Liver (tissue), 9 donors: Measurements from ENCODE around the gene MRPS23. TPM values are rescaled to one million over a fixed set of nuclear protein-coding genes. Genes with fewer than 3 reads are reported as not detected.

Source experiments
- DNase-seq: peaks from one replicate; pipeline ENCODE4 v3.0.0-alpha.2; 2017; ENCODE audit warnings: low spot score
- H3K27ac ChIP-seq, 2 donors: one replicate each; pipeline ENCODE4 v1.7.0; 2013; ENCODE audit warnings: inconsistent platforms in 2 of 2, low read length in 2 of 2, control low read depth in 1 of 2, low read depth in 1 of 2, mild to moderate bottlenecking in 1 of 2
- H3K27me3 ChIP-seq, 4 donors: one replicate each; pipeline versions ENCODE4 v1.6.1 to v1.7.0; 2013; ENCODE audit warnings: low read length in 3 of 4, inconsistent platforms in 1 of 4, mild to moderate bottlenecking in 1 of 4, moderate library complexity in 1 of 4; ENCODE audit not compliant: control insufficient read depth in 4 of 4, insufficient read depth in 4 of 4
- H3K36me3 ChIP-seq, 4 donors: one replicate each; pipeline versions ENCODE4 v1.6.1 to v1.7.0; 2013; ENCODE audit warnings: low read length in 3 of 4, mild to moderate bottlenecking in 3 of 4, low read depth in 1 of 4, moderate library complexity in 1 of 4; ENCODE audit not compliant: control insufficient read depth in 4 of 4, insufficient read depth in 3 of 4
- H3K4me1 ChIP-seq, 4 donors: one replicate each; pipeline versions ENCODE4 v1.6.1 to v1.7.0; 2013; ENCODE audit warnings: low read length in 3 of 4, mild to moderate bottlenecking in 3 of 4, moderate library complexity in 1 of 4; ENCODE audit not compliant: control insufficient read depth in 4 of 4, insufficient read depth in 4 of 4
- H3K4me3 ChIP-seq, 3 donors: one replicate each; pipeline versions ENCODE4 v1.6.1 to v1.7.0; 2013; ENCODE audit warnings: low read length in 3 of 3, control low read depth in 1 of 3, low read depth in 1 of 3, mild to moderate bottlenecking in 1 of 3
- H3K9ac ChIP-seq, 2 donors: one replicate each; pipeline ENCODE4 v1.7.0; 2013; ENCODE audit warnings: low read length in 2 of 2, mild to moderate bottlenecking in 2 of 2, moderate library complexity in 2 of 2, control low read depth in 1 of 2, low read depth in 1 of 2
- H3K9me3 ChIP-seq, 4 donors: one replicate each; pipeline versions ENCODE4 v1.6.1 to v1.7.0; 2013; ENCODE audit warnings: low read length in 3 of 4; ENCODE audit not compliant: control insufficient read depth in 4 of 4
- ATF3 ChIP-seq: IDR thresholded peaks from 2 replicates; pipeline ENCODE4 v1.6.1; 2016; ENCODE audit warnings: antibody characterized with exemption
- EGR1 ChIP-seq, 2 donors: IDR thresholded peaks; 2 replicates each; pipeline ENCODE4 v1.6.1; 2016 to 2018; ENCODE audit warnings: antibody characterized with exemption in 2 of 2, low read depth in 2 of 2
- FOXA1 ChIP-seq: IDR thresholded peaks from 2 replicates; pipeline ENCODE4 v1.6.1; 2016; ENCODE audit warnings: antibody characterized with exemption
- FOXA2 ChIP-seq: IDR thresholded peaks from 2 replicates; pipeline ENCODE4 v1.6.1; 2016; ENCODE audit warnings: antibody characterized with exemption
- GABPA ChIP-seq, 2 donors: IDR thresholded peaks in 1 of 2; conservative IDR thresholded peaks in 1 of 2; 2 replicates each; pipeline ENCODE4 v1.6.1; 2016; ENCODE audit warnings: antibody characterized with exemption in 2 of 2, mild to moderate bottlenecking in 1 of 2, moderate library complexity in 1 of 2
- HNF4A ChIP-seq, 2 donors: conservative IDR thresholded peaks; 2 replicates each; pipeline ENCODE4 v1.6.1; 2016; ENCODE audit warnings: antibody characterized with exemption in 2 of 2, mild to moderate bottlenecking in 2 of 2
- HNF4G ChIP-seq: IDR thresholded peaks from 2 replicates; pipeline ENCODE4 v1.6.1; 2016; ENCODE audit warnings: antibody characterized with exemption
- JUND ChIP-seq, 2 donors: IDR thresholded peaks; 2 replicates each; pipeline ENCODE4 v1.6.1; 2016; ENCODE audit warnings: antibody characterized with exemption in 2 of 2
- MAX ChIP-seq: IDR thresholded peaks from 2 replicates; pipeline ENCODE4 v1.6.1; 2016; ENCODE audit warnings: antibody characterized with exemption
- NR2F2 ChIP-seq: IDR thresholded peaks from 2 replicates; pipeline ENCODE4 v1.6.1; 2016; ENCODE audit warnings: antibody characterized with exemption
- RAD21 ChIP-seq, 2 donors: IDR thresholded peaks; 2 replicates each; pipeline ENCODE4 v1.6.1; 2016; ENCODE audit warnings: antibody characterized with exemption in 2 of 2, mild to moderate bottlenecking in 2 of 2
- REST ChIP-seq: IDR thresholded peaks from 2 replicates; pipeline ENCODE4 v1.6.1; 2016; ENCODE audit warnings: antibody characterized with exemption, mild to moderate bottlenecking
- RXRA ChIP-seq, 2 donors: IDR thresholded peaks; 2 replicates each; pipeline ENCODE4 v1.6.1; 2017 to 2018; ENCODE audit warnings: antibody characterized with exemption in 2 of 2, mild to moderate bottlenecking in 1 of 2
- SP1 ChIP-seq: IDR thresholded peaks from 2 replicates; pipeline ENCODE4 v1.6.1; 2018; ENCODE audit warnings: antibody characterized with exemption, mild to moderate bottlenecking
- TAF1 ChIP-seq: conservative IDR thresholded peaks from 2 replicates; pipeline ENCODE4 v1.6.1; 2016; ENCODE audit warnings: antibody characterized with exemption, mild to moderate bottlenecking
- YY1 ChIP-seq: IDR thresholded peaks from 2 replicates; pipeline ENCODE4 v1.6.1; 2016; ENCODE audit warnings: antibody characterized with exemption, mild to moderate bottlenecking
- WGBS: extraction: QIAGEN DNeasy Blood & Tissue Kit; methylation state at CpG from one replicate; pipeline ENCODE4 v1.1.7; 2013; 5-methylcytosine and 5-hydroxymethylcytosine counted together
- polyA plus RNA-seq, 2 donors: library from polyadenylated mRNA; stranded (reverse) in 1 of 2; unstranded in 1 of 2; fragments of 200-250 nt in 1 of 2; fragments of >200 nt in 1 of 2; fragmentation: Nextera tagmentation in 1 of 2; extraction: Ambion mirVana in 1 of 2; gene quantifications; one replicate each; pipeline versions ENCODE4 v1.2.1 to v1.2.3, GENCODE V29; 2013 to 2015
- total RNA-seq, 2 donors: library from RNA; depleted of rRNA; stranded (reverse); fragments of >200 nt; gene quantifications; one replicate each; pipeline ENCODE4 v1.2.3, GENCODE V29; 2014
- TF ChIP-seq, protein P1 (sequence below): fragments of 150-350 bp; IDR thresholded peaks from 2 replicates; pipeline ENCODE4 v1.5.1; 2017; ENCODE audit warnings: improper control_type of control experiment, low read depth, low read length; ENCODE audit not compliant: missing input control
- TF ChIP-seq, protein P2 (sequence below): IDR thresholded peaks from 2 replicates; pipeline ENCODE4 v1.6.1; 2016; ENCODE audit warnings: antibody characterized with exemption
- donor health status: healthy.
- donor health status: healthy.
- donor health status: healthy.
- donor health status: healthy.
- donor health status: healthy.

The MRPS23 gene
- total and polyA plus RNA-seq, 4 donors: 9.8 to 24.3 (median 16.9) TPM

DNA sequence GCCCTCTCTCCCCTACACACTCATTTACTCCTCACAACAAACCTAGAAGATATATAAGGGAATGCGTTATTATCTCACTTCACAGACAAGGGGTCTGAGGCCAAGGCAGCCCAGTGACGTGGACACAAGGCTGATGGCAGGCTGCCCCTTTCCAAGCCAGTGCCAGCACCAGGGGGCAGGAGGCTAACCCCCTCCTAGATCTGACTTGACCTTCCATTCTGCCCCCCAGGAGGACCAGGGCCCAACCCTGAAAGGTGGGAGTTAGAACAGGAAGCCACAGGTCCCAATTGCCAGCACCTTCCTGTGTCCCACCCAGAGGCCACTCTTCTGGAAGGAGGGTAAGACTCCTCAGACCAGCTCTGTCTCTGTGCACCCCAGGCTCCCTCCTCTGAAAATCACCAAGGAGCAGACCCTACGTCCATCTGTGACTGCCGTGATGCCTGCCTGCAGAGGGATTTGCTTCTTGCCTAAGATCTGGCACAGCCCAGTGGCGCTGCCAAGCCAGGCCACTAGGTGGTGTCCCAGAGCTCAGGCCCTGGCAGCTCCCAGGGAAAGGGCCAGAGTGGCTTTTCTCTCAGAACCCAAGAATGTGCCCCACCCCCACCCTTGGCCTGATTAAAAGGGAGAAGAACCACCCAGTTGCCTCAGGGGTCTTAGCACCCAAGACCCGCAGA is 42.4 kb upstream of the MRPS23 start:
- Histone ChIP-seq H3K9me3 (no peaks in the 10 kb centered on the region), H3K4me3 (no peak overlapping the region), H3K9ac (no peak overlapping the region), H3K27me3 (no peaks in the 10 kb centered on the region), H3K27ac (peak overlapping the region; percentile 61 to 75), H3K4me1 (peaks cover 2 to 14% (median 8%) of the 10 kb centered on the region in 4 donors), H3K36me3 (no peaks in the 10 kb centered on the region)
- WGBS: 43% methylated on average over 6 of the region's 6 CpGs
- peak; percentile 87 for DNase-seq
- TF ChIP-seq RAD21 (IDR thresholded peaks at IDR 0.05) (peak; percentile 92 to 93), JUND (IDR thresholded peaks at IDR 0.05) (no peak)
- TF ChIP-seq, protein P1, sequence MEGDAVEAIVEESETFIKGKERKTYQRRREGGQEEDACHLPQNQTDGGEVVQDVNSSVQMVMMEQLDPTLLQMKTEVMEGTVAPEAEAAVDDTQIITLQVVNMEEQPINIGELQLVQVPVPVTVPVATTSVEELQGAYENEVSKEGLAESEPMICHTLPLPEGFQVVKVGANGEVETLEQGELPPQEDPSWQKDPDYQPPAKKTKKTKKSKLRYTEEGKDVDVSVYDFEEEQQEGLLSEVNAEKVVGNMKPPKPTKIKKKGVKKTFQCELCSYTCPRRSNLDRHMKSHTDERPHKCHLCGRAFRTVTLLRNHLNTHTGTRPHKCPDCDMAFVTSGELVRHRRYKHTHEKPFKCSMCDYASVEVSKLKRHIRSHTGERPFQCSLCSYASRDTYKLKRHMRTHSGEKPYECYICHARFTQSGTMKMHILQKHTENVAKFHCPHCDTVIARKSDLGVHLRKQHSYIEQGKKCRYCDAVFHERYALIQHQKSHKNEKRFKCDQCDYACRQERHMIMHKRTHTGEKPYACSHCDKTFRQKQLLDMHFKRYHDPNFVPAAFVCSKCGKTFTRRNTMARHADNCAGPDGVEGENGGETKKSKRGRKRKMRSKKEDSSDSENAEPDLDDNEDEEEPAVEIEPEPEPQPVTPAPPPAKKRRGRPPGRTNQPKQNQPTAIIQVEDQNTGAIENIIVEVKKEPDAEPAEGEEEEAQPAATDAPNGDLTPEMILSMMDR: peak; percentile 96

- 92% methylated on average over 4 of the region's 4 CpGs for WGBS
- DNase-seq: no peak
- Histone ChIP-seq H3K4me1 (peaks cover 2 to 14% (median 8%) of the 10 kb centered on the region in 4 donors), H3K9ac (no peak overlapping the region), H3K36me3 (no peaks in the 10 kb centered on the region), H3K27me3 (no peaks in the 10 kb centered on the region), H3K4me3 (no peak overlapping the region), H3K9me3 (no peaks in the 10 kb centered on the region), H3K27ac (no peak overlapping the region)
- no peak for TF ChIP-seq NR2F2
- no peak for TF ChIP-seq HNF4G
- no peak for TF ChIP-seq SP1
- no peak for TF ChIP-seq FOXA1
- TF ChIP-seq MAX: no peak
- no peak for TF ChIP-seq GABPA (IDR thresholded peaks at IDR 0.05 in 1 of 2, conservative IDR thresholded peaks at IDR 0.05 in 1 of 2)
- TF ChIP-seq FOXA2: no peak
- TF ChIP-seq ATF3: no peak
- TF ChIP-seq YY1: no peak
- TF ChIP-seq HNF4A (conservative IDR thresholded peaks at IDR 0.05): no peak
- TF ChIP-seq EGR1 (IDR thresholded peaks at IDR 0.05; ENCODE audit: low read depth in 2 of 2): no peak
- TF ChIP-seq, protein P2, sequence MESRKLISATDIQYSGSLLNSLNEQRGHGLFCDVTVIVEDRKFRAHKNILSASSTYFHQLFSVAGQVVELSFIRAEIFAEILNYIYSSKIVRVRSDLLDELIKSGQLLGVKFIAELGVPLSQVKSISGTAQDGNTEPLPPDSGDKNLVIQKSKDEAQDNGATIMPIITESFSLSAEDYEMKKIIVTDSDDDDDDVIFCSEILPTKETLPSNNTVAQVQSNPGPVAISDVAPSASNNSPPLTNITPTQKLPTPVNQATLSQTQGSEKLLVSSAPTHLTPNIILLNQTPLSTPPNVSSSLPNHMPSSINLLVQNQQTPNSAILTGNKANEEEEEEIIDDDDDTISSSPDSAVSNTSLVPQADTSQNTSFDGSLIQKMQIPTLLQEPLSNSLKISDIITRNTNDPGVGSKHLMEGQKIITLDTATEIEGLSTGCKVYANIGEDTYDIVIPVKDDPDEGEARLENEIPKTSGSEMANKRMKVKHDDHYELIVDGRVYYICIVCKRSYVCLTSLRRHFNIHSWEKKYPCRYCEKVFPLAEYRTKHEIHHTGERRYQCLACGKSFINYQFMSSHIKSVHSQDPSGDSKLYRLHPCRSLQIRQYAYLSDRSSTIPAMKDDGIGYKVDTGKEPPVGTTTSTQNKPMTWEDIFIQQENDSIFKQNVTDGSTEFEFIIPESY: no peak
- no peak for TF ChIP-seq JUND (IDR thresholded peaks at IDR 0.05)
- no peak for TF ChIP-seq RXRA (IDR thresholded peaks at IDR 0.05)
- no peak for TF ChIP-seq REST
- TF ChIP-seq RAD21 (IDR thresholded peaks at IDR 0.05): no peak
- TF ChIP-seq, protein P1: no peak
- no peak for TF ChIP-seq TAF1
These were observed 41.0 kb upstream of the MRPS23 start for GRCh38 chr17:57890857-57891232.
